Measurements from ENCODE around the gene P2RY10. TPM values are rescaled to one million over a fixed set of nuclear protein-coding genes. Genes with fewer than 3 reads are reported as not detected.

Gene P2RY10
- total RNA-seq, 1 donor, result not detected

DNA sequence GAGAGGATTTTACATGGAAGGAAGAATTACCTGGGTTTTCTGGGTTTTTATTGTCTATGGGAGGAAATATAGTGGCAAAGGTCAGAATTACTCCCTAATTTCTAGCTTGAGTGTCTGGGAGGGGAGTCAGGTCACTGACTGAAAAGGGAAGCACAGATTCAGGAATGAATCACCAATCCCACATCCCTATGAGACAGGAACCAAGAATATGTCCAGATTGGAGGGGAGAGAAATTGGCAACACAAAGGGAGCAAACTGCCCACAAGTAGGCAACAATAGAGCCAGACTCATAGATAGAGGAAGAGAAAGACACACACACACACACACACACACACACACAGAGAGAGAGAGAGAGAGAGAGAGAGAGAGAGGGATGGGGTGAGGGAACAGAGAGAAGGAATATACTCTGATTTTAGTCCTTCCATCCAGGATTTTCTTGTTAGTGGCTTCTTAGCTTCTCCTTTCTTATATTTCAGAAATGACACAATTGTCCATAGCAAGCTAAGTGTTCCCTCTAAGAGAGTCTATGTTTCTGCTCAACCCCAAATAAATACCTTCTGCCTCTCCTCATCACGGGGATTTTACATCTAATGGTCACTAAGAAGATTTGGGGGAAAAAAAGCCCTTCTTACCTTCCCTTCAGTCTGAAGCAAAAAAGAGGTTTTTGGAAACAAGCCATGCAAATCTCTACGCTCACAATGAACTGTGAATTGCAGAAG is 12.0 kb downstream of the P2RY10 start:
- Histone ChIP-seq H3K4me3 (ENCODE audit: insufficient read depth, low read length) (no peak overlapping the region), H3K36me3 (ENCODE audit: insufficient read depth, low read length) (no peaks in the 10 kb centered on the region), H3K27ac (ENCODE audit: low read depth, low read length) (no peak overlapping the region), H2AFZ (ENCODE audit: low read length) (no peak overlapping the region), H3K79me2 (ENCODE audit: insufficient read depth, low read length) (no peaks in the 10 kb centered on the region), H3K4me2 (ENCODE audit: insufficient read depth, low read length) (no peak overlapping the region), H3K27me3 (ENCODE audit: insufficient read depth, low read length) (no peaks in the 10 kb centered on the region), H4K20me1 (ENCODE audit: insufficient read depth, low read length) (no peaks in the 10 kb centered on the region), H3K9me3 (ENCODE audit: low read depth, low read length) (no peaks in the 10 kb centered on the region), H3K4me1 (ENCODE audit: insufficient read depth, low read length) (no peaks in the 10 kb centered on the region)
- no peak for TF ChIP-seq CTCF (IDR thresholded peaks at IDR 0.05; ENCODE audit: extremely low read depth, low read depth, low read length)
- DNase-seq (ENCODE audit: insufficient read length, low spot score, missing footprints), result no peak

GRCh38 chrX:78957768-78958130 is 12.6 kb downstream of the P2RY10 start:
- DNase-seq (ENCODE audit: insufficient read length, low spot score, missing footprints), result no peak
- H3K4me2 ChIP-seq (ENCODE audit: insufficient read depth, low read length), result no peak overlapping the region
- no peaks in the 10 kb centered on the region for H3K27me3 ChIP-seq (ENCODE audit: insufficient read depth, low read length)
- no peaks in the 10 kb centered on the region for H3K4me1 ChIP-seq (ENCODE audit: insufficient read depth, low read length)
- no peak overlapping the region for H3K27ac ChIP-seq (ENCODE audit: low read depth, low read length)
- no peaks in the 10 kb centered on the region for H3K9me3 ChIP-seq (ENCODE audit: low read depth, low read length)
- no peaks in the 10 kb centered on the region for H3K79me2 ChIP-seq (ENCODE audit: insufficient read depth, low read length)
- no peaks in the 10 kb centered on the region for H3K36me3 ChIP-seq (ENCODE audit: insufficient read depth, low read length)
- H4K20me1 ChIP-seq (ENCODE audit: insufficient read depth, low read length), result no peaks in the 10 kb centered on the region
- no peak overlapping the region for H2AFZ ChIP-seq (ENCODE audit: low read length)
- H3K4me3 ChIP-seq (ENCODE audit: insufficient read depth, low read length), result no peak overlapping the region
- no peak for TF ChIP-seq CTCF (IDR thresholded peaks at IDR 0.05; ENCODE audit: extremely low read depth, low read depth, low read length)

- no peak overlapping the region for H3K4me3 ChIP-seq (ENCODE audit: insufficient read depth, low read length)
- no peaks in the 10 kb centered on the region for H3K27me3 ChIP-seq (ENCODE audit: insufficient read depth, low read length)
- no peaks in the 10 kb centered on the region for H4K20me1 ChIP-seq (ENCODE audit: insufficient read depth, low read length)
- no peaks in the 10 kb centered on the region for H3K9me3 ChIP-seq (ENCODE audit: low read depth, low read length)
- H3K36me3 ChIP-seq (ENCODE audit: insufficient read depth, low read length), result no peaks in the 10 kb centered on the region
- H3K4me2 ChIP-seq (ENCODE audit: insufficient read depth, low read length), result no peak overlapping the region
- no peaks in the 10 kb centered on the region for H3K4me1 ChIP-seq (ENCODE audit: insufficient read depth, low read length)
- TF ChIP-seq CTCF (IDR thresholded peaks at IDR 0.05; ENCODE audit: extremely low read depth, low read depth, low read length), result no peak
- no peak overlapping the region for H2AFZ ChIP-seq (ENCODE audit: low read length)
- H3K27ac ChIP-seq (ENCODE audit: low read depth, low read length), result no peak overlapping the region
- H3K79me2 ChIP-seq (ENCODE audit: insufficient read depth, low read length), result no peaks in the 10 kb centered on the region
- DNase-seq (ENCODE audit: insufficient read length, low spot score, missing footprints), result no peak
These were observed 13.4 kb downstream of the P2RY10 start for GRCh38 chrX:78958419-78959116.

DNA sequence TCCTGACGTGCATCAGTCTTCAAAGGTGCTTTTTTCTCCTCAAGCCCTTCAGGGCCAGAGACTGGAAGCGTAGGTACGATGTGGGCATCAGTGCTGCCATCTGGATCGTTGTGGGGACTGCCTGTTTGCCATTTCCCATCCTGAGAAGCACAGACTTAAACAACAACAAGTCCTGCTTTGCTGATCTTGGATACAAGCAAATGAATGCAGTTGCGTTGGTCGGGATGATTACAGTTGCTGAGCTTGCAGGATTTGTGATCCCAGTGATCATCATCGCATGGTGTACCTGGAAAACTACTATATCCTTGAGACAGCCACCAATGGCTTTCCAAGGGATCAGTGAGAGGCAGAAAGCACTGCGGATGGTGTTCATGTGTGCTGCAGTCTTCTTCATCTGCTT is 15.7 kb downstream of the P2RY10 start:
- H3K4me2 ChIP-seq (ENCODE audit: insufficient read depth, low read length), result no peak overlapping the region

More for the DNA sequence above, 15.7 kb downstream of the P2RY10 start:
- Histone ChIP-seq H3K79me2 (ENCODE audit: insufficient read depth, low read length) (no peaks in the 10 kb centered on the region), H4K20me1 (ENCODE audit: insufficient read depth, low read length) (no peaks in the 10 kb centered on the region), H3K4me3 (ENCODE audit: insufficient read depth, low read length) (no peak overlapping the region), H3K36me3 (ENCODE audit: insufficient read depth, low read length) (no peaks in the 10 kb centered on the region), H3K4me1 (ENCODE audit: insufficient read depth, low read length) (no peaks in the 10 kb centered on the region), H2AFZ (ENCODE audit: low read length) (no peak overlapping the region), H3K9me3 (ENCODE audit: low read depth, low read length) (no peaks in the 10 kb centered on the region), H3K27ac (ENCODE audit: low read depth, low read length) (no peak overlapping the region), H3K27me3 (ENCODE audit: insufficient read depth, low read length) (no peaks in the 10 kb centered on the region)
- no peak for TF ChIP-seq CTCF (IDR thresholded peaks at IDR 0.05; ENCODE audit: extremely low read depth, low read depth, low read length)
- no peak for DNase-seq (ENCODE audit: insufficient read length, low spot score, missing footprints)
